Caco-2 (cell line): ENCODE data around the gene CNOT8. TPM values are rescaled to one million over a fixed set of nuclear protein-coding genes. Genes with fewer than 3 reads are reported as not detected.

Experiments
- BruUV-seq: library from RNA; stranded (reverse); fragments of 400-500 nt; replicated peaks from 2 replicates; lab custom pipeline; 2021; lab: Mats Ljungman, UMichigan
- CTCF ChIA-PET: fragments of 300-600 bp; sonication (Branson Sonifier 250); formaldehyde crosslinking; loops from one replicate; lab custom pipeline; 2022; ENCODE audit warnings: antibody characterized with exemption; lab: Charles Lee
- POLR2A ChIA-PET: fragments of 300-600 bp; sonication (Branson Sonifier 250); formaldehyde crosslinking; loops from one replicate; lab custom pipeline; 2022; ENCODE audit warnings: antibody characterized with exemption; lab: Charles Lee
- DNase-seq, 2 experiments: peaks; one replicate each; pipeline versions ENCODE4 v3.0.0 to v3.0.0-alpha.2; 2020 to 2022
- H3K27me3 ChIP-seq: replicated peaks from 2 replicates; pipeline ENCODE4 v1.6.0; 2011; ENCODE audit warnings: low read length; ENCODE audit not compliant: control insufficient read depth, insufficient read depth
- H3K36me3 ChIP-seq: 2 replicates; pipeline ENCODE4 v1.5.1; 2011; ENCODE audit warnings: low read length; ENCODE audit not compliant: control insufficient read depth, insufficient read depth
- H3K4me1 ChIP-seq: fragments of 250-450 bp; sonication (Bioruptor Pico); 2 replicates; pipeline ENCODE4 v1.5.1; 2020; ENCODE audit warnings: mild to moderate bottlenecking
- H3K4me3 ChIP-seq: 2 replicates; pipeline ENCODE4 v1.5.1; 2011; ENCODE audit warnings: low read depth, mild to moderate bottlenecking, control low read depth, low read length
- H3K9me3 ChIP-seq: fragments of 250-450 bp; sonication (Bioruptor Pico); 2 replicates; pipeline ENCODE4 v1.5.1; 2020; ENCODE audit warnings: mild to moderate bottlenecking, moderate library complexity
- H3K27ac Mint-ChIP-seq: one replicate; pipeline ENCODE4 v1.8.0; 2022; ENCODE audit warnings: mixed read lengths; ENCODE audit not compliant: unreplicated experiment
- H3K27me3 Mint-ChIP-seq: one replicate; pipeline ENCODE4 v1.8.0; 2022; ENCODE audit warnings: mixed read lengths; ENCODE audit not compliant: insufficient read depth, unreplicated experiment
- H3K36me3 Mint-ChIP-seq: one replicate; pipeline ENCODE4 v1.8.0; 2022; ENCODE audit warnings: mild to moderate bottlenecking, mixed read lengths; ENCODE audit not compliant: insufficient read depth, unreplicated experiment
- H3K4me1 Mint-ChIP-seq: one replicate; pipeline ENCODE4 v1.8.0; 2022; ENCODE audit warnings: low read depth, mixed read lengths; ENCODE audit not compliant: unreplicated experiment
- H3K4me3 Mint-ChIP-seq: one replicate; pipeline ENCODE4 v1.8.0; 2022; ENCODE audit warnings: mild to moderate bottlenecking, moderate library complexity, mixed read lengths; ENCODE audit not compliant: unreplicated experiment
- H3K9me3 Mint-ChIP-seq: one replicate; pipeline ENCODE4 v1.8.0; 2022; ENCODE audit warnings: mixed read lengths; ENCODE audit not compliant: unreplicated experiment
- intact Hi-C: fragments of 100-400 bp; cut with micrococcal nuclease; formaldehyde crosslinking; loops from one replicate; pipeline ENCODE4 v1.10.0; 2022; ENCODE audit not compliant: unreplicated experiment
- total RNA-seq: library from RNA; stranded (reverse); gene quantifications from 2 replicates; pipeline ENCODE4 v1.2.3, GENCODE V29; 2022
- TF ChIP-seq, protein P1 (sequence below), 2 experiments: fragments of 200-600 bp in 1 of 2; IDR thresholded peaks; 1 replicate in 1 of 2; 2 replicates in 1 of 2; pipeline versions ENCODE4 v1.5.1 to v1.8.0; 2011 to 2022; ENCODE audit warnings: antibody characterized with exemption in 1 of 2, control low read depth in 1 of 2, inconsistent platforms in 1 of 2, low read depth in 1 of 2, low read length in 1 of 2, mild to moderate bottlenecking in 1 of 2, moderate library complexity in 1 of 2; ENCODE audit not compliant: insufficient read depth in 1 of 2, severe bottlenecking in 1 of 2, unreplicated experiment in 1 of 2

The CNOT8 gene
- total RNA-seq, 1 experiment from 2014 or later: 38.1 TPM

DNA sequence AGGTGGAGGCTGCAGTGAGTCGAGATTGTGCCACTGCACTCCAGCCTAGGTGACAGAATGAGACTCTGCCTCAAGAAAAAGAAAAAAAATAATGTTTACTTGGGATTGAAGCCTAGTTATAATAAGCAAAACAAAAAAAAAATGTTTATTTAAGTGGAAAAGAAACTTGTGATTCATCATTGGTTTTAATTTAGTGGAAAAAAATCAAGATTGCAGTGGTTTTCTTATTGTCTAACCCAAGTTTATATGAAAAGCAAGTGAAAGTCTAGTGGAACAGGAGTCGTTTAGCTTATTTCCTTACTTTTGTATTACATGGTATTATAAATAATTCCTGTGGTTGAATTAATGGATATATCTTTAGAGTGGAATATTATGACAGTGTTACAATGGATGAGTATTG is 8.4 kb downstream of the CNOT8 start:
- Histone ChIP-seq H3K36me3 (peaks cover 3% of the 10 kb centered on the region; the same call in 1 of the 2 replicates), H3K9me3 (no peaks in the 10 kb centered on the region), H3K27me3 (no peaks in the 10 kb centered on the region), H3K4me3 (no peak overlapping the region), H3K4me1 (no peaks in the 10 kb centered on the region)
- Mint-ChIP-seq H3K4me1 (no peaks in the 10 kb centered on the region), H3K4me3 (no peak overlapping the region), H3K36me3 (peaks cover 66% of the 10 kb centered on the region), H3K27ac (no peak overlapping the region), H3K9me3 (no peaks in the 10 kb centered on the region), H3K27me3 (no peaks in the 10 kb centered on the region)
- POLR2A ChIA-PET: no interaction called here
- intact Hi-C loops: no loop called here
- CTCF ChIA-PET: no interaction called here
- TF ChIP-seq, protein P1, sequence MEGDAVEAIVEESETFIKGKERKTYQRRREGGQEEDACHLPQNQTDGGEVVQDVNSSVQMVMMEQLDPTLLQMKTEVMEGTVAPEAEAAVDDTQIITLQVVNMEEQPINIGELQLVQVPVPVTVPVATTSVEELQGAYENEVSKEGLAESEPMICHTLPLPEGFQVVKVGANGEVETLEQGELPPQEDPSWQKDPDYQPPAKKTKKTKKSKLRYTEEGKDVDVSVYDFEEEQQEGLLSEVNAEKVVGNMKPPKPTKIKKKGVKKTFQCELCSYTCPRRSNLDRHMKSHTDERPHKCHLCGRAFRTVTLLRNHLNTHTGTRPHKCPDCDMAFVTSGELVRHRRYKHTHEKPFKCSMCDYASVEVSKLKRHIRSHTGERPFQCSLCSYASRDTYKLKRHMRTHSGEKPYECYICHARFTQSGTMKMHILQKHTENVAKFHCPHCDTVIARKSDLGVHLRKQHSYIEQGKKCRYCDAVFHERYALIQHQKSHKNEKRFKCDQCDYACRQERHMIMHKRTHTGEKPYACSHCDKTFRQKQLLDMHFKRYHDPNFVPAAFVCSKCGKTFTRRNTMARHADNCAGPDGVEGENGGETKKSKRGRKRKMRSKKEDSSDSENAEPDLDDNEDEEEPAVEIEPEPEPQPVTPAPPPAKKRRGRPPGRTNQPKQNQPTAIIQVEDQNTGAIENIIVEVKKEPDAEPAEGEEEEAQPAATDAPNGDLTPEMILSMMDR (IDR thresholded peaks at IDR 0.05; ENCODE audit: insufficient read depth in 1 of 2, low read depth in 1 of 2, low read length in 1 of 2, severe bottlenecking in 1 of 2, unreplicated experiment in 1 of 2): no peak
- DNase-seq: no peak
- BruUV-seq: no TSS peak

DNA sequence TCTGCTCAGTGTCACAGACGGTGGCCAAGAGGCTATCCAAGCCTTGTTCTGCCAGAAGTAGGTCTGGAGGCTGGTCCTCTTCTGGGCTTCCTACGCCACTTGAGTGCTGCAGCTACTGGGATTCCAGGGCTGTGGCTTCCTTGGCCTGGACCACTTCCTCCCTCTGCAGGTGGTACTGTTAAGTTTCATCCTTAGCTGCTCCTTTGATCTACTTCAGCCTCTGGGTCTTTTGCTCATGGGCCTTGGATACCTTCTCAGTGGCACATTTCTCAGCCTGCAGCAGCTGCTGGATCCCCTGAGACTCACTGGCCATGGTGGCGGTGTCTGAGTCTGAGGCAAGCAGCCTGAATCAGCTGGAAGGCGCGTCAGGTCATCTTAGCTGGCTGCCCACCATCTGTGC is 10.3 kb downstream of the CNOT8 start:
- Histone ChIP-seq H3K36me3 (no peaks in the 10 kb centered on the region; the same call in 1 of the 2 replicates), H3K27me3 (no peaks in the 10 kb centered on the region), H3K4me1 (no peaks in the 10 kb centered on the region), H3K4me3 (no peak overlapping the region), H3K9me3 (no peaks in the 10 kb centered on the region)
- no peaks in the 10 kb centered on the region for H3K27me3 Mint-ChIP-seq
- no TSS peak for BruUV-seq
- peaks cover 75% of the 10 kb centered on the region for H3K36me3 Mint-ChIP-seq
- H3K4me3 Mint-ChIP-seq: no peak overlapping the region
- H3K9me3 Mint-ChIP-seq: no peaks in the 10 kb centered on the region
- H3K27ac Mint-ChIP-seq: no peak overlapping the region
- TF ChIP-seq, protein P1 (IDR thresholded peaks at IDR 0.05; ENCODE audit: insufficient read depth in 1 of 2, low read depth in 1 of 2, low read length in 1 of 2, severe bottlenecking in 1 of 2, unreplicated experiment in 1 of 2): peak in 1 of 2 experiments; percentile 62
- POLR2A ChIA-PET: interaction anchor here (0.6 to 0.7 kb wide), 2 partner anchors 16 to 222 kb away, joined by 3 read pairs; no protein-coding TSS in a partner anchor
- intact Hi-C loops: loop anchor here (1.0 to 2.0 kb wide), 2 partner anchors 58 to 218 kb away; no protein-coding TSS in a partner anchor
- CTCF ChIA-PET: interaction anchor here (0.7 to 1.3 kb wide), 7 partner anchors 10 to 218 kb away, joined by 3 to 7 read pairs (median 3); partner anchors contain the start of gene CNOT8
- peak; percentile 66 for DNase-seq
- H3K4me1 Mint-ChIP-seq: no peaks in the 10 kb centered on the region

DNA sequence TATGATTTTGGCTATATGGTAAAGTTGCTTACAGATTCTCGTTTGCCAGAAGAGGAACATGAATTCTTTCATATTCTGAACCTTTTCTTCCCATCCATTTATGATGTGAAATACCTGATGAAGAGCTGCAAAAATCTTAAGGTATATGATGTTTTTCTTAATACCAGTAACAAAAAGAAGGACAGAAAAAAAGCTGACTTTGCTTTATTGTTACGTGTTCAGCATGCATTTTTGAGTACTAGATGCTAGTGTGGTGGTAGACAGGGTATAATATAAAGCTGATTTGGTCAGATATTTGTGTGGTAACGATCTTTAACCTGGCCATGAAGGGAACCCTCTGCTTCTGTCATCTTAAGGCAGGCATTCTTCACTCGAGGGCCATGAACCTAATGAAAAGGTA is 13.3 kb downstream of the CNOT8 start:
- TF ChIP-seq, protein P1 (IDR thresholded peaks at IDR 0.05; ENCODE audit: insufficient read depth in 1 of 2, low read depth in 1 of 2, low read length in 1 of 2, severe bottlenecking in 1 of 2, unreplicated experiment in 1 of 2): no peak
- H3K9me3 ChIP-seq: no peaks in the 10 kb centered on the region
- H3K4me1 ChIP-seq: no peaks in the 10 kb centered on the region
- no peak overlapping the region for H3K4me3 ChIP-seq
- ChIA-PET POLR2A (no interaction called here), CTCF (no interaction called here)
- no peaks in the 10 kb centered on the region for H3K36me3 ChIP-seq
- Mint-ChIP-seq H3K36me3 (peaks cover 83% of the 10 kb centered on the region), H3K27ac (no peak overlapping the region), H3K27me3 (no peaks in the 10 kb centered on the region), H3K4me1 (no peaks in the 10 kb centered on the region), H3K4me3 (no peak overlapping the region), H3K9me3 (no peaks in the 10 kb centered on the region)
- no peaks in the 10 kb centered on the region for H3K27me3 ChIP-seq
- BruUV-seq: no TSS peak
- intact Hi-C loops: no loop called here
- no peak for DNase-seq
